Cortex of kidney (tissue), 1 donor: ENCODE results near the gene ZC3H11A.
"Not testable (repeated sequence)": the region's sequence is repeated elsewhere in the genome, so short reads cannot be mapped to it uniquely, and the experiment has no call there.

ENCODE experiments used
- DNase-seq: peaks from one replicate; lab custom pipeline; 2025; lab: John Stamatoyannopoulos, UW

The ZC3H11A gene

GRCh38 chr1:203781962-203782361 is 13.5 kb upstream of the ZC3H11A start:
- DNase-seq: no peak

DNA sequence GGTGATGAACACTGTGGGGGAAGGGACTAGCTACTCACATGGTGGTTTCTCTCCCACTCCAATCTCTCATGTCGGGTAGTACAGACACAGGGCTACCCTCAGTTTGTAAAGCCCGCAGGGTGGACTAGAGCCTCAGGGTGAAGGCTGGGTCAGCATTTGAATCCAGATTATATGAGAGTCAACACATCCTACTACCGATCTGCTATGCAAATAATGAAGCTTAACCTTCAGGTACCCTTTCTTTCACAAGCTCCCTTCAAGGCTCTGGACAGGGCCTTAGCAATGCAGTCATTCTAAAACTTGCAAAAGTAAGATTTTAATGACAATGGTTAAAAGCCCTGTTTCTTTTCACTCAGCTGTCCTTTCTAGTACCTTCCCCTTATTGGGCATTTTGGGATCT is 5.5 kb upstream of the ZC3H11A start:
- DNase-seq: no peak

GRCh38 chr1:203791498-203791897 is 3.9 kb upstream of the ZC3H11A start:
- DNase-seq: no peak

GRCh38 chr1:203792486-203792885 is 2.9 kb upstream of the ZC3H11A start:
- no peak for DNase-seq

- not testable (repeated sequence) for DNase-seq
Observed at GRCh38 chr1:203793561-203793960, 1.9 kb upstream of the ZC3H11A start.

DNA sequence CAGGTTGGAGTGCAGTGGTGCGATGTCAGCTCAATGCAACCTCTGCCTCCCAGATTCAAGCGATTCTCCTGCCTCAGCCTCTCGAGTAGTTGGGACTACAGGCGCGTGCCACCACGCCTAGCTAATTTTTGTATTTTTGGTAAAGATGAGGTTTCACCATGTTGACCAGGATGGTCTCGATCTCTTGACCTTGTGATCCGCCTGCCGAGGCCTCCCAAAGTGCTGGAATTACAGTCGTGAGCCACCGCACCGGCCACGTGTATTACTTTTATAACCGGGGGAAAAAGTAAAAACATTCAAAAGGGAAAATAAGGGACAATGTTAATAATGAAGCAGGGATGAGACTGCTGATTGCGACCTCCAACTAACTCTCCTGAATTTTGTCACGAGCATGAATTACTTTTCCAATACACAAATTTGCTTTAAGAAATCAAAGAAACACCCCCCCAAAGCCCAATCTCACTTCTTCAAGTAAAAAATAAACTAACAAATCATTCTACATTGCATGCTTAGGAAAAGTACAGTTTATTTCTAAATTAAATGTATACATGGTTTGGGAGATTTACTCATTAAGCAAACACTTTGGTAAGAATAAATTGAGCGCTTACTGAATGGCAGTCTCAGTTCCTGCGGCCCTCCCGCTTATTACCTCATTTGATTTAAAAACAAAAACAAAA is 521 bp upstream of the ZC3H11A start:
- DNase-seq: no peak

DNA sequence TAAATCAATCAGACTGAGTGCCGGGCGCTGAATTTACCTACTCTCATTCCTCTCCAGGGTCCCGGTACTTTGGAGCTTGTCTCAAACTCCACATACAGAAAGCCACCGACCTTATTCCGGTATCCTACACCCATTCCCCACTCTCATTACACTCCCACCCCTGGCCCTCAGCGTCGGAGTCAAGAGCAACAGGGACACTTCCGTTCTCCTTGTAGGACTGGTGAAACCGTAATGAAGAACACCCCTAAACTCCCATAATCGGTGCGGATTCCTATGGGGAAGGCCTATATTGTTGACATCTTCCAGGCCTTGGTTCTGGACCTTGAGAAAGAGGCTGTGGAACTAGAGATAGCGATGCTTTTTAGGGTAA is 798 bp downstream of the ZC3H11A start:
- no peak for DNase-seq

- no peak for DNase-seq
Observed at GRCh38 chr1:203797216-203797615, 1.8 kb downstream of the ZC3H11A start.

GRCh38 chr1:203797948-203798655 is 2.7 kb downstream of the ZC3H11A start:
- DNase-seq: no peak

DNA sequence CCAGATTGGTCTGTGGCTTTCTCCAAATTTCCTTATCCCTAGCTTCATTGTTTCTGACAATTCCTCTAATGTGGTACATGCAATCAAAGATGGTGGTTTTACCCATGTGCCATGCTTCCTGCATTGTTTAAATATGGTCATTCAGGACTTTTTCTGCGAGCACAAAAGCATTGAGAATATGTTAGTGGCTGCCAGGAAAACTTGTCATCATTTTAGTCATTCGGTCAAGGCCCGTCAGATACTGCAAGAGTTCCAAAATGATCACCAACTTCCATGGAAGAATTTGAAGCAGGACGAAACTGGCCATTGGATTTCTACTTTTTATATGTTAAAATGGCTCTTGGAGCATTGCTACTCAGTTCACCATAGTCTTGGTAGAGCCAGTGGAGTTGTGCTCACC is 3.7 kb downstream of the ZC3H11A start:
- no peak for DNase-seq

DNA sequence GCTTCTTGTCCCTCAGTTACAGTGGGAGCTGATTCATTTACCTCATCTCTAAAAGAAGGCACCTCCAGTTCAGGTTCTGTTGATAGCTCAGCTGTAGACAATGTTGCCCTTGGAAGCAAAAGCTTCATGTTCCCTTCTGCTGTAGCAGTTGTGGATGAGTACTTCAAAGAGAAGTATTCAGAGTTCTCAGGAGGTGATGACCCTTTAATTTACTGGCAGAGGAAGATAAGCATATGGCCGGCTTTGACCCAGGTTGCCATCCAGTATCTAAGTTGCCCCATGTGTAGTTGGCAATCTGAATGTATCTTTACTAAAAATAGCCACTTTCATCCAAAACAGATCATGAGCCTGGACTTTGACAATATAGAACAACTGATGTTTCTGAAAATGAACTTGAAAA is 4.5 kb downstream of the ZC3H11A start:
- no peak for DNase-seq

GRCh38 chr1:203805689-203806088 is 10.3 kb downstream of the ZC3H11A start:
- no peak for DNase-seq

GRCh38 chr1:203807196-203807595 is 11.8 kb downstream of the ZC3H11A start:
- no peak for DNase-seq

- DNase-seq: no peak
Observed at GRCh38 chr1:203813581-203814341, 18.3 kb downstream of the ZC3H11A start.

GRCh38 chr1:203818399-203818798 is 23.0 kb downstream of the ZC3H11A start:
- DNase-seq: no peak

DNA sequence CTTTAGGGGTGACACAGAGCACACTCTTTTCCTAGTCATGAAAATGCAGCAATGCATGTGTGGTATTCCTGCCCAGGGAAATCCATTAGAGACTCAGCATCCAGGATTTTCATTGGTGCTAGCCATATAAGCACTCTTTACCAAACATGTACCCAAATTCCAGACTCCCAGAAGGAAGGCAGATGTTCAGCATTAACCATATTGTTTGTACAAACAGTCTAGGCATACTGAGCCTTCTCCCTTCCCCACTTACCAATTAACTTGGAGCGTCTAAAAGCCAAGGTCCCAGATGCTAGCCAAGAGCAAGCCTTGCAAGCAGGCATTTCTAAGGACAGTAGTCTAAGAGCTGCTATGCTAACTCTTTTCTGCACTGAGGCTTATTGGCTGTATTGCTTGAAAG is 27.9 kb downstream of the ZC3H11A start:
- DNase-seq: no peak

DNA sequence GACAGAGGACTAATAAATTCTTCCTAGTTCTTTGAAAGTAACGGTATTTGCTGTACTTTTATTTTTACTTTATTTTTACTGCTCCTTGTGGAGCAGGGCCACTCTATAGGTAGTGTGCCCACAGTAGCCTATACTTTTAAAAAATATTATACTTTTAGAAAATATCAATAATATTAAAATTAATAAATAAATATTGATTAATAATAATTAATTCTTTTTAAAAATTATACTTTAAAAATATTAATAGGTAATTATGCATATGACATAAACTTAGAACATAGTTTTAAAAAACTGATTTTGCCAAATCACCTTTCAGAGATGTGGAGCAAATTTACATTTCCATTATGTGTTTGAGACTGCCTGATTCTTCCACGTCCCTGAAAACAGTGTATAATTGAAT is 30.8 kb downstream of the ZC3H11A start:
- DNase-seq: no peak

- DNase-seq: no peak
Observed at GRCh38 chr1:203828002-203828401, 32.6 kb downstream of the ZC3H11A start.

DNA sequence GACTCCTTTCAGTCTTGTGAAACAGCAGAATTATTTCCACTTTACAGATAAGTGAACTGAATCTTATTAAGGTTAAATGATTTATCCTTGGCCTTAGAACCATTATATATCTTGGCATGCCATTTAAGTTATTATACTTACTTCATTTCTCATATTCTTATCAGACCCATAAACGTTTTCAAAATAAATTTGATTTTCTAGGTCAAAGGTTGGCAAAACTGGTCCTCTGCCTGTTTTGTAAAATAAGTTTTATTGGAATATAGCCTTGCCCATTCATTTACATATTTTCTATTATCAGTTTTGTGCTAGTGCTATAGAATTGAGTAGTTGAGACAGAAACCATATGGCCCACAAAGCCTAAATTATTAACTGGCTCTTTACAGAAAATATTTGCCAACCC is 33.1 kb downstream of the ZC3H11A start:
- no peak for DNase-seq

DNA sequence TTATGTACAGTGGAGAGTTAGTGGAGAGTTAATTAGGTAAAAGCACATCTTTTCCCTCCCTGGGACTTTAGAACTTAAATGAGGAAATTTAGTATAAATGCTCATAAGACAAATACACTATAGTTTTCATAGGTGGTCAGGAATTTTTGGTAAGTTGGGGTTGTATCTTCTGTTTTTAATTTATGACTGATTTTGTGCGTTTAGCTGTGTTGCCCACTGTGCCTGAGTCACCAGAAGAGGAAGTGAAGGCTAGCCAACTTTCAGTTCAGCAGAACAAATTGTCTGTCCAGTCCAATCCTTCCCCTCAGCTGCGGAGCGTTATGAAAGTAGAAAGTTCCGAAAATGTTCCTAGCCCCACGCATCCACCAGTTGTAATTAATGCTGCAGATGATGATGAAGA is 33.8 kb downstream of the ZC3H11A start:
- DNase-seq: not testable (repeated sequence)

GRCh38 chr1:203835476-203835875 is 40.1 kb downstream of the ZC3H11A start:
- DNase-seq: no peak

- no peak for DNase-seq
Observed at GRCh38 chr1:203839081-203839480, 43.7 kb downstream of the ZC3H11A start.

GRCh38 chr1:203840208-203840808 is 44.9 kb downstream of the ZC3H11A start:
- DNase-seq: no peak
